Activated CD4-positive, alpha-beta T cell treated with anti-CD3 and anti-CD28 coated beads, Interleukin-2, amount 10 ng/mL, durations not matched to agents 7 days and 5 days (primary cell): ENCODE data around the gene ADGRL4. TPM values are rescaled to one million over a fixed set of nuclear protein-coding genes. Genes with fewer than 3 reads are reported as not detected.
"Not testable (repeated sequence)": the region's sequence is repeated elsewhere in the genome, so short reads cannot be mapped to it uniquely, and the experiment has no call there.

Experiments
- CTCF ChIA-PET: fragments of 350-600 bp; sonication (Branson Sonifier 250); formaldehyde crosslinking; loops from one replicate; lab custom pipeline; 2021; ENCODE audit warnings: antibody characterized with exemption; lab: Charles Lee
- POLR2A ChIA-PET: fragments of 350-600 bp; sonication (Branson Sonifier 250); formaldehyde crosslinking; loops from one replicate; lab custom pipeline; 2021; ENCODE audit warnings: antibody characterized with exemption; lab: Charles Lee
- DNase-seq: peaks from one replicate; pipeline ENCODE4 v3.0.0-alpha.2; 2020
- H3K27ac Mint-ChIP-seq: one replicate; pipeline ENCODE4 v1.8.0; 2021; ENCODE audit warnings: mild to moderate bottlenecking, moderate library complexity, mixed read lengths
- H3K27me3 Mint-ChIP-seq: one replicate; pipeline ENCODE4 v1.8.0; 2021; ENCODE audit warnings: mixed read lengths
- H3K36me3 Mint-ChIP-seq: one replicate; pipeline ENCODE4 v1.8.0; 2021; ENCODE audit warnings: low read depth, mixed read lengths
- H3K4me1 Mint-ChIP-seq: one replicate; pipeline ENCODE4 v1.8.0; 2021; ENCODE audit warnings: mixed read lengths
- H3K4me3 Mint-ChIP-seq: one replicate; pipeline ENCODE4 v1.8.0; 2021; ENCODE audit warnings: mild to moderate bottlenecking, moderate library complexity, mixed read lengths
- H3K9me3 Mint-ChIP-seq: one replicate; pipeline ENCODE4 v1.8.0; 2021; ENCODE audit warnings: mixed read lengths
- total RNA-seq, 2 experiments: library from RNA; stranded (reverse); gene quantifications; one replicate each; pipeline ENCODE4 v1.2.3, GENCODE V29; 2021

Gene ADGRL4
- total RNA-seq, 2 experiments from 2014 or later, result not detected

- ChIA-PET POLR2A (no interaction called here), CTCF (no interaction called here)
- no peak overlapping the region for H3K4me3 Mint-ChIP-seq
- H3K36me3 Mint-ChIP-seq, result no peaks in the 10 kb centered on the region
- no peaks in the 10 kb centered on the region for H3K9me3 Mint-ChIP-seq
- no peaks in the 10 kb centered on the region for H3K27me3 Mint-ChIP-seq
- no peak for DNase-seq
- no peaks in the 10 kb centered on the region for H3K4me1 Mint-ChIP-seq
- H3K27ac Mint-ChIP-seq, result no peak overlapping the region
Observed at GRCh38 chr1:78902641-78903040, 103.9 kb downstream of the ADGRL4 start.

- POLR2A ChIA-PET, result no interaction called here
Observed at GRCh38 chr1:78894811-78895210, 111.7 kb downstream of the ADGRL4 start.

GRCh38 chr1:78892260-78892840 is 114.2 kb downstream of the ADGRL4 start:
- Mint-ChIP-seq H3K9me3 (no peaks in the 10 kb centered on the region), H3K27me3 (no peaks in the 10 kb centered on the region), H3K4me3 (no peak overlapping the region), H3K4me1 (no peaks in the 10 kb centered on the region), H3K36me3 (no peaks in the 10 kb centered on the region), H3K27ac (no peak overlapping the region)
- POLR2A ChIA-PET, result no interaction called here
- CTCF ChIA-PET, result no interaction called here
- no peak for DNase-seq

More at GRCh38 chr1:78894811-78895210, 111.7 kb downstream of the ADGRL4 start:
- no peak for DNase-seq
- Mint-ChIP-seq H3K27ac (no peak overlapping the region), H3K9me3 (no peaks in the 10 kb centered on the region), H3K36me3 (no peaks in the 10 kb centered on the region), H3K4me1 (no peaks in the 10 kb centered on the region), H3K27me3 (no peaks in the 10 kb centered on the region), H3K4me3 (no peak overlapping the region)
- CTCF ChIA-PET, result no interaction called here

DNA sequence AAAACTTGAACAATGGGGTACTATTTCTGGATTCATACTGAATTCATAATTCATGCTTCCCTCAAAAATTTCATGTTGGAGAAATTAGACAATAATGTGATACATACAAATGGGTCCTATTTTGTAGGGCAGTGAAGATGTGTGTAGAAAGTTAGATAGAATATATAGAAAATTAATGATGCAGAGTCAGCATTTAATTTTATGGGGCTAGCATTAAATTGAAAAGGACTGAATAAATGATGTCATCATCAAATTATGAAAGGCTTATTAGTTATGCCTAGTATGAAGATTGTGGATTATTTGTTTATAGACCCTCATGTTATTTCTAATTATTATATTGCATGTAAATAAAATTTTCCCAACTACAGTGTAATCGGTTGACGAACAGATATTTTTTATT is 119.1 kb downstream of the ADGRL4 start:
- H3K4me1 Mint-ChIP-seq, result no peaks in the 10 kb centered on the region
- no peaks in the 10 kb centered on the region for H3K9me3 Mint-ChIP-seq
- H3K27ac Mint-ChIP-seq, result no peak overlapping the region
- H3K27me3 Mint-ChIP-seq, result peaks cover 2% of the 10 kb centered on the region
- H3K4me3 Mint-ChIP-seq, result no peak overlapping the region
- ChIA-PET CTCF (no interaction called here), POLR2A (no interaction called here)
- no peaks in the 10 kb centered on the region for H3K36me3 Mint-ChIP-seq
- DNase-seq, result no peak

- POLR2A ChIA-PET, result no interaction called here
- H3K27ac Mint-ChIP-seq, result no peak overlapping the region
- H3K9me3 Mint-ChIP-seq, result no peaks in the 10 kb centered on the region
- no peaks in the 10 kb centered on the region for H3K4me1 Mint-ChIP-seq
- CTCF ChIA-PET, result no interaction called here
- peaks cover 2% of the 10 kb centered on the region for H3K27me3 Mint-ChIP-seq
- no peak overlapping the region for H3K4me3 Mint-ChIP-seq
- DNase-seq, result no peak
- H3K36me3 Mint-ChIP-seq, result no peaks in the 10 kb centered on the region
Observed at GRCh38 chr1:78884685-78885452, 121.7 kb downstream of the ADGRL4 start.

GRCh38 chr1:78880223-78880622 is 126.3 kb downstream of the ADGRL4 start:
- Mint-ChIP-seq H3K27ac (no peak overlapping the region), H3K4me1 (no peaks in the 10 kb centered on the region), H3K27me3 (peaks cover 2% of the 10 kb centered on the region), H3K4me3 (no peak overlapping the region), H3K9me3 (no peaks in the 10 kb centered on the region), H3K36me3 (no peaks in the 10 kb centered on the region)
- ChIA-PET CTCF (no interaction called here), POLR2A (no interaction called here)
- DNase-seq, result no peak

DNA sequence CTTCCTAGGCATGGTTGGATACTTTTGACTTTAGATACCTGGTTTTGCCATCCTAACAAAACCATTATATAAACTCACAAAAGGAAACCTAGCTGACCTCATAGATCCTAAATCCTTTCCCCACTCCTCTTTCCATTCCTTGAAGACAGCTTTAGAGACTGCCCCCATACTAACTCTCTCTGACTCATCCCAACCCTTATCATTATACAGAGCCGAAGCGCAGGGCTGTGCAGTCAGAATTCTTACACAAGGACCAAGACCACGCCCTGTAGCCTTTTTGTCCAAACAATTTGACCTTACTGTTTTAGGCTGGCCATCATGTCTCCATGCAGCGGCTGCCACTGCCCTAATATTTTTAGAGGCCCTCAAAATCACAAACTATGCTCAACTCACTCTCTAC is 130.5 kb downstream of the ADGRL4 start:
- H3K9me3 Mint-ChIP-seq, H3K4me1 Mint-ChIP-seq, DNase-seq, POLR2A ChIA-PET, H3K4me3 Mint-ChIP-seq, H3K27ac Mint-ChIP-seq, H3K27me3 Mint-ChIP-seq, H3K36me3 Mint-ChIP-seq: not testable (repeated sequence)
- CTCF ChIA-PET, result interaction anchor here (0.6 kb wide), 1 partner anchor 376 kb away, joined by 3 read pairs; no protein-coding TSS in a partner anchor

- DNase-seq, H3K36me3 Mint-ChIP-seq, CTCF ChIA-PET, POLR2A ChIA-PET, H3K4me1 Mint-ChIP-seq, H3K27ac Mint-ChIP-seq, H3K4me3 Mint-ChIP-seq, H3K27me3 Mint-ChIP-seq, H3K9me3 Mint-ChIP-seq: not testable (repeated sequence)
Observed at GRCh38 chr1:78872801-78873200, 133.7 kb downstream of the ADGRL4 start.

DNA sequence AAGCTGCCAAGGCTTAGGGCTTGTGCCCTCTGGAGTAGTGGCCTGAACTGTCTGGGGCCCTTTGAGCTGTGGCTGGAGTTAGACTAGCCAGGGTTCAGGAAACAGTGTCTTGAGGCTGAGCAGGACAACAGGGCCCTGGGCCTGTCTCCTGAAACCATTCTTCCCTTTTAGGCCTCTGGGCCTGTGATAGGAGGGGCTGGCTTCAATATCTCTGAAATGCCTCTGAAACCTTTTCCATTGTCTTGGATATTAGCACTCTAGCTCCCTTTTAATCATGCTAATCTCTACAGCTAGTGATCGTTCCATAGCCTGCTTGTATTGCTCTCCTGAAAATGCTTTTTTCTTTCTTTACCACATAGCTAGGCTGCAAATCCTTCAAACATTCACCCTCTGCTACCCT is 135.3 kb downstream of the ADGRL4 start:
- CTCF ChIA-PET, result no interaction called here

GRCh38 chr1:78869136-78869535 is 137.4 kb downstream of the ADGRL4 start:
- Mint-ChIP-seq H3K4me1 (no peaks in the 10 kb centered on the region), H3K27ac (no peak overlapping the region), H3K9me3 (no peaks in the 10 kb centered on the region), H3K36me3 (no peaks in the 10 kb centered on the region), H3K4me3 (no peak overlapping the region), H3K27me3 (no peaks in the 10 kb centered on the region)
- ChIA-PET POLR2A (no interaction called here), CTCF (no interaction called here)
- no peak for DNase-seq

More for the DNA sequence above, 135.3 kb downstream of the ADGRL4 start:
- H3K4me3 Mint-ChIP-seq, result no peak overlapping the region
- H3K27me3 Mint-ChIP-seq, result no peaks in the 10 kb centered on the region
- H3K36me3 Mint-ChIP-seq, result no peaks in the 10 kb centered on the region
- DNase-seq, result no peak
- H3K27ac Mint-ChIP-seq, result no peak overlapping the region
- no peaks in the 10 kb centered on the region for H3K4me1 Mint-ChIP-seq
- POLR2A ChIA-PET, result no interaction called here
- H3K9me3 Mint-ChIP-seq, result no peaks in the 10 kb centered on the region

DNA sequence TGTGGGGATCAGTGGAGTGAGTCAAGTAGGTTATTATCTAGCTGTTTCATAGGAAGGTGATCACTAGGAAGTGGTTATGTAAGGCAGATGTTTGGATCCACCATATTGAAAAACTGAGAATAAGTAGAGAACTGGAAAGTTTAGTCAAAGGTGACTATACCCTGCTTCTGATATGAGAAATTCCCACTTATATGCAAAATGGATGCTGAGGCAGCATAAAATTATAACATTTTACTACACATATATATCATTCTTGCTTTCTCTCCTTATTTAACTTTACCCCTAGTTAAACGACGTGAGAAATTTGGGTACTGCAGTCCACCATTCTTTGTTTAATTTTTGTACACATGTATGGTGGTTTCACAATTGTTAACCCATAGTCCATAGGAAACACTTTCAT is 142.4 kb downstream of the ADGRL4 start:
- Mint-ChIP-seq H3K4me3 (no peak overlapping the region), H3K9me3 (no peaks in the 10 kb centered on the region), H3K4me1 (no peaks in the 10 kb centered on the region), H3K36me3 (no peaks in the 10 kb centered on the region), H3K27ac (no peak overlapping the region), H3K27me3 (peaks cover 6% of the 10 kb centered on the region)
- CTCF ChIA-PET, result interaction anchor here (0.6 kb wide), 1 partner anchor 10 kb away, joined by 3 read pairs; no protein-coding TSS in a partner anchor
- POLR2A ChIA-PET, result no interaction called here
- DNase-seq, result no peak

DNA sequence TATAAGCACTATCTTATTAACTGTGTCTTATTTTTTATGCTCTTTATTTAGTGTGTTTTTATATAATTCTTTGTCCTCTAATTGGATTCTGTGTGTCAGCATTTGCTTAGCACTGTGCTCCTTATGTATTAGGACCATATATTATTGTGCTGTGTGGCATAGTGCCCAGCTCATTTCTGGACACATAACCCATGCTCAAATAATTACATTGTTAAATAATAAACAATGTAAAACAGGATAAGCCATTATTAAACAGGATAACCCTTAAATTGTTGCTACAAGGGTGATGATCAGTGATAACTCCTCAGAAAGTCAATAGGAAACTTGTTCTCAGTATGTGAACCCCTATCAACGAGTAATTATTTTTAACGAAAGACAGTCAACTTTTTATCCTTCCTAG is 150.4 kb downstream of the ADGRL4 start:
- POLR2A ChIA-PET, result no interaction called here
- no peaks in the 10 kb centered on the region for H3K9me3 Mint-ChIP-seq
- H3K36me3 Mint-ChIP-seq, result no peaks in the 10 kb centered on the region
- CTCF ChIA-PET, result interaction anchor here (0.6 kb wide), 1 partner anchor 43 kb away, joined by 3 read pairs; no protein-coding TSS in a partner anchor
- H3K4me3 Mint-ChIP-seq, result no peak overlapping the region
- peaks cover 5% of the 10 kb centered on the region for H3K27me3 Mint-ChIP-seq
- no peak for DNase-seq
- H3K4me1 Mint-ChIP-seq, result peaks cover 5% of the 10 kb centered on the region
- H3K27ac Mint-ChIP-seq, result no peak overlapping the region

- Mint-ChIP-seq H3K36me3 (no peaks in the 10 kb centered on the region), H3K27me3 (peaks cover 5% of the 10 kb centered on the region), H3K9me3 (no peaks in the 10 kb centered on the region), H3K27ac (no peak overlapping the region), H3K4me3 (no peak overlapping the region), H3K4me1 (peaks cover 5% of the 10 kb centered on the region)
- no peak for DNase-seq
- ChIA-PET CTCF (no interaction called here), POLR2A (no interaction called here)
Observed at GRCh38 chr1:78855258-78855657, 151.3 kb downstream of the ADGRL4 start.
